ENCODE measurements around the gene AFAP1. TPM values are rescaled to one million over a fixed set of nuclear protein-coding genes. Genes with fewer than 3 reads are reported as not detected.

Gene AFAP1
- total RNA-seq, 1 donor from 2014 or later, result 55.6 TPM

DNA sequence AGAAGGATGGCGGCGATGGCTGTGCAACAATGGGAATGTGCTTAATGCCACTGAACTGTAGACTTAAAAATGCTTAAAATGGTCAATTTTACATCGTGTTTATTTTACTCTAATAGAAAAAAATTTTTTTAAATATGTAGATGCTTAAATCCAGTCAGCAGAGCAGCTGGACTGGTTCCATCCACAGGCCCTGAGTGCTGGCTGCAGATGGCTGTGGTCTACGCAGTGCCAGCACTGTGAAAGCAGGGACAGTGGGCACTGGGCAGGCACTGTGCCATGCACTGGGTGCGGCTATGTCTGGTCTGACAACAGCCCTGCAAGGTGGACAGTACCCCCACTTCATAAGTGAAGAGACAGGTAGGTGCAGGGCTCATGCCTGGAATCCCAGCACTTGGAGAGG lies 175.2 kb downstream of the AFAP1 start:
- Histone ChIP-seq H3K27me3 (ENCODE audit: control insufficient read depth, insufficient read depth, low read length) (no peaks in the 10 kb centered on the region), H3K36me3 (ENCODE audit: control insufficient read depth, insufficient read depth, low read length) (no peaks in the 10 kb centered on the region), H3K4me3 (ENCODE audit: low read depth, low read length) (no peak overlapping the region)
- no peak for DNase-seq (ENCODE audit: low read depth)
- TF ChIP-seq, protein P1, sequence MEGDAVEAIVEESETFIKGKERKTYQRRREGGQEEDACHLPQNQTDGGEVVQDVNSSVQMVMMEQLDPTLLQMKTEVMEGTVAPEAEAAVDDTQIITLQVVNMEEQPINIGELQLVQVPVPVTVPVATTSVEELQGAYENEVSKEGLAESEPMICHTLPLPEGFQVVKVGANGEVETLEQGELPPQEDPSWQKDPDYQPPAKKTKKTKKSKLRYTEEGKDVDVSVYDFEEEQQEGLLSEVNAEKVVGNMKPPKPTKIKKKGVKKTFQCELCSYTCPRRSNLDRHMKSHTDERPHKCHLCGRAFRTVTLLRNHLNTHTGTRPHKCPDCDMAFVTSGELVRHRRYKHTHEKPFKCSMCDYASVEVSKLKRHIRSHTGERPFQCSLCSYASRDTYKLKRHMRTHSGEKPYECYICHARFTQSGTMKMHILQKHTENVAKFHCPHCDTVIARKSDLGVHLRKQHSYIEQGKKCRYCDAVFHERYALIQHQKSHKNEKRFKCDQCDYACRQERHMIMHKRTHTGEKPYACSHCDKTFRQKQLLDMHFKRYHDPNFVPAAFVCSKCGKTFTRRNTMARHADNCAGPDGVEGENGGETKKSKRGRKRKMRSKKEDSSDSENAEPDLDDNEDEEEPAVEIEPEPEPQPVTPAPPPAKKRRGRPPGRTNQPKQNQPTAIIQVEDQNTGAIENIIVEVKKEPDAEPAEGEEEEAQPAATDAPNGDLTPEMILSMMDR (IDR thresholded peaks at IDR 0.05; ENCODE audit: insufficient read depth, low read length, poor library complexity, severe bottlenecking), result no peak

DNA sequence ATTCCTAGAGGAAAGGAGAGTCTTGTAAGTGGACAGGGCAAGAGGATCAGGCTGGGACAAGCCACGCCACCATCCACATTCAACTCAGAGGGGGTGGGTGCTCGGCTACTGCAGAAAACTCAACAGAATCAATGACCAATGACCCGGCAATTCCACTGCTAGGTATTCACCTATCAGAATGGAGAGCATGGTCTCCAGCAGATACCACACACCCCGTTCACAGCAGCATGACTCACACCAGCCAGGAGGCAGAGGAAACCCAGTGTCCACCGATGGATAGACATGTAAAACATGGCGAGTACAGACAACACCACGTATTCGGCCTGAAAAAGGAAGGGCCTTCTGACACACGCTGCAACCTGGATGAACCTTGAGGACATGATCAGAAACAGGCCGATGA lies 175.9 kb downstream of the AFAP1 start:
- no peaks in the 10 kb centered on the region for H3K36me3 ChIP-seq (ENCODE audit: control insufficient read depth, insufficient read depth, low read length)
- TF ChIP-seq, protein P1 (IDR thresholded peaks at IDR 0.05; ENCODE audit: insufficient read depth, low read length, poor library complexity, severe bottlenecking), result no peak
- peak; percentile 23 for DNase-seq (ENCODE audit: low read depth)

DNA sequence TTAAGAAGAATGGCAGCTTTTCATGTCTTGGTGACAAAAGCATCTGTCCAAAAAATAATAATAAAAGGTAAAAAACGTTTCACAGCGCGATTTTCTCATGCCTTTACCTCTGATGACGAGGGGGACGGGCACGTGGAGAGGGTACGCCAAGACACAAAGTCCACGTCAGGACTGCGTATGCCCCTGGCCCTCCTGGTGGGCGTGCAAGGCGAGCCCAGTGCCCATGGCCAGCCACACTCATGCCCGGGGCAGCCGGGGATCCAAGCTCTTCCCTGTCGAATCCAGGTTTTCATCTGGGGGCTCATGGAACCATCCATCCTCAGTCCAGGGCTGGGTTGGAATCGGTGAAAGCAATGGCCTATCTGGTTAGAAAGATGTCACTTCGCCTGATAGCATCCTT lies 176.6 kb downstream of the AFAP1 start:
- H3K27me3 ChIP-seq (ENCODE audit: control insufficient read depth, insufficient read depth, low read length), result no peaks in the 10 kb centered on the region
- H3K4me3 ChIP-seq (ENCODE audit: low read depth, low read length), result no peak overlapping the region
- DNase-seq (ENCODE audit: low read depth), result no peak
- TF ChIP-seq, protein P1 (IDR thresholded peaks at IDR 0.05; ENCODE audit: insufficient read depth, low read length, poor library complexity, severe bottlenecking), result no peak
- H3K36me3 ChIP-seq (ENCODE audit: control insufficient read depth, insufficient read depth, low read length), result no peaks in the 10 kb centered on the region

More for the DNA sequence above, 175.9 kb downstream of the AFAP1 start:
- Histone ChIP-seq H3K27me3 (ENCODE audit: control insufficient read depth, insufficient read depth, low read length) (no peaks in the 10 kb centered on the region), H3K4me3 (ENCODE audit: low read depth, low read length) (no peak overlapping the region)

DNA sequence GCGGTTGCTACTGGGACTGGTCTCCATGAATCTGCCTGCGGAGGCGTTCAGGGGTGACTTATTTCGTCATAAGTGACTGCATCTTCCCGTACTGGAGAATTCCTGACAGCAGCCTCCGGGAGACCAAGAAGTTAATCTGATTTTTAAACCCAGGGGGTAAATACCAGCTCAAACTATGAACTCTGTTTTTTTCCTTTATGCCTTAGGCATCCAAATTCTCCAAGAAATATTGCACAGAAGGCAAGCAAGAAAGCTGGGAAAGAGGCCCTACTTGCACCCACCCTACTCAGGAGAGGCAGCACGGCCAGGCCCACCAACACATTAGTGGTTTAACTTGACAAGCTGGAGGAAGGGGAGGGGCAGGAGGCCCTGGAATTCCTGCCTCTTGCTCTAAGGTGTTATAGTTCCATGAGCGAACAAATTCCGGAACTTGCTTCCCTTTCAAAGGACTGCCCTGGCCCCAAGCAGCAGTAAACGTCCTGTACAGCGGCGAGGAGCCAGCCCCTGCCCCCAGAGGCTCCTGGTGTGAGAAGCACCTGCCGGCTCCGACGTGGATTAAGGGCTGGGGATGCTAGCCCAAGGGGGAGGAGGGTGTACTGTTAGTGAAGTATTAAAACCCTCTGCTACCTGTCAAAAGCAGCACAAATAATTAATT lies 177.2 kb downstream of the AFAP1 start:
- H3K4me3 ChIP-seq (ENCODE audit: low read depth, low read length), result no peak overlapping the region
- no peak for DNase-seq (ENCODE audit: low read depth)
- no peaks in the 10 kb centered on the region for H3K27me3 ChIP-seq (ENCODE audit: control insufficient read depth, insufficient read depth, low read length)
- H3K36me3 ChIP-seq (ENCODE audit: control insufficient read depth, insufficient read depth, low read length), result no peaks in the 10 kb centered on the region
- TF ChIP-seq, protein P1 (IDR thresholded peaks at IDR 0.05; ENCODE audit: insufficient read depth, low read length, poor library complexity, severe bottlenecking), result no peak

DNA sequence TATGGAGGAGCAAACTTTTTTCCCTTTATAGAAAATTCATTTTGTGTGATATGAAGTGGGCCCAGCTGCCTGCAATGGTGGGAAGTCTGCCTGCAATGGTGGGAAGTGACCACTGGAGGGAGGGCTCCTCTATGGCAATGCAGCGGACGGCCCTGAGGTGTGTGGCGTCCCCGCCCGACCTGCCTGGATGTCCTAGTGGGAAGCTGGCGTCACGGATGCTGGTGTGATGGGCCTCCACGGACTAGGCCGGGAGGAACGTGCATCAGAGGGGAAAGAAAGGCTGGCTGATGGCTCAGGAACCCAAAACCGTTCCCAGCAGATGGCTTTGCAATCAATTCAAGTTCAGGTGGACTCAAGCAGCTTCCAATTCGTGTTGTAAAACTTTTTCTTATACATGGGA lies 177.9 kb downstream of the AFAP1 start:
- Histone ChIP-seq H3K36me3 (ENCODE audit: control insufficient read depth, insufficient read depth, low read length) (no peaks in the 10 kb centered on the region), H3K27me3 (ENCODE audit: control insufficient read depth, insufficient read depth, low read length) (no peaks in the 10 kb centered on the region), H3K4me3 (ENCODE audit: low read depth, low read length) (no peak overlapping the region)
- no peak for DNase-seq (ENCODE audit: low read depth)
- TF ChIP-seq, protein P1 (IDR thresholded peaks at IDR 0.05; ENCODE audit: insufficient read depth, low read length, poor library complexity, severe bottlenecking), result peak; percentile 89

DNA sequence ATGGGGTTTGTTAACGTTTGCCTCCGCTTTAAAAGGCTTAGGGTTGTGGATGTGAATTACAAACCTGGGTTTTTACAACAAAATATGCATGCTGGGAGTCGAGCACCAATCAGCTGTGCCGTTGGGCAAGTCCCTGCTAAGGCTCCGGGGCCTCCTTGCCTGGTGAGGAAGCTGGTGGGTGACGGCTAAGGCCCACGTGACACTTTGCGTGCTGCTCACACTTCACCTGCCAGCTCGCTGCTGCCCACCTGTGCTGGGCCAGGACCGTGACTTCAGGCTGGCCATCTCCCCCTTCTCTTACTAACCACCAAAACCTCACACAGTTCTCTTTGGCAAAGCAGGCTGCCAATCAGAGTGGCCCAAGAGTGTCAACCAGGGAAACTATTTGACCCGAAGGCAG lies 178.3 kb downstream of the AFAP1 start:
- Histone ChIP-seq H3K4me3 (ENCODE audit: low read depth, low read length) (no peak overlapping the region), H3K27me3 (ENCODE audit: control insufficient read depth, insufficient read depth, low read length) (no peaks in the 10 kb centered on the region), H3K36me3 (ENCODE audit: control insufficient read depth, insufficient read depth, low read length) (no peaks in the 10 kb centered on the region)
- no peak for DNase-seq (ENCODE audit: low read depth)
- TF ChIP-seq, protein P1 (IDR thresholded peaks at IDR 0.05; ENCODE audit: insufficient read depth, low read length, poor library complexity, severe bottlenecking), result no peak

Measured in kidney epithelial cell (primary cell).